HepG2 (cell line): ENCODE measurements around the gene MTMR6. TPM values are rescaled to one million over a fixed set of nuclear protein-coding genes. Genes with fewer than 3 reads are reported as not detected.

Experiments
- ATAC-seq: fragments of 200-7000 bp; cut with Tn5 transposase; 3 replicates; pipeline ENCODE4 v1.9.1; 2020; ENCODE audit warnings: mild to moderate bottlenecking, moderate library complexity
- BruUV-seq: library from RNA; stranded (reverse); fragments of 400-500 nt; replicated peaks from 2 replicates; lab custom pipeline; 2021; lab: Mats Ljungman, UMichigan
- CTCF ChIA-PET: fragments of 300-600 bp; formaldehyde crosslinking; extraction: SDS; loops from one replicate; lab custom pipeline; 2021; ENCODE audit warnings: low total read pairs, inconsistent platforms, low intra/inter-chr PET ratio; lab: Yijun Ruan, JAX
- POLR2A ChIA-PET: fragments of 350-600 bp; sonication (Branson Sonifier 250); formaldehyde crosslinking; loops from one replicate; lab custom pipeline; 2020; ENCODE audit warnings: antibody characterized with exemption, inconsistent platforms; lab: Yijun Ruan, JAX
- DNase-seq: peaks from one replicate; pipeline ENCODE4 v3.0.0-alpha.2; 2015; ENCODE audit warnings: low spot score
- FAIRE-seq: peaks from 3 replicates; lab custom pipeline; 2011; peaks lifted over from hg19 to GRCh38; lab: Jason Lieb, UNC
- H2AFZ ChIP-seq: one replicate; pipeline ENCODE4 v1.6.1; 2011; ENCODE audit warnings: low read length, inconsistent platforms
- H3K27ac ChIP-seq: fragments of 300-600 bp; 3 replicates; pipeline ENCODE4 v1.8.0; 2011; ENCODE audit warnings: mixed run types, mild to moderate bottlenecking, mixed read lengths, low read length, inconsistent platforms; ENCODE audit not compliant: insufficient read depth; ENCODE audit errors: extremely low read length
- H3K27me3 ChIP-seq, 2 experiments: fragments of 200-600 bp in 1 of 2; 2 replicates in 1 of 2; 3 replicates in 1 of 2; pipeline versions ENCODE4 v1.6.0 to v1.8.0; 2011; ENCODE audit warnings: low read length in 2 of 2, mild to moderate bottlenecking in 2 of 2, moderate library complexity in 2 of 2, inconsistent platforms in 1 of 2; ENCODE audit not compliant: insufficient read depth in 2 of 2, control insufficient read depth in 1 of 2
- H3K36me3 ChIP-seq, 2 experiments: fragments of 200-600 bp in 1 of 2; replicated peaks in 1 of 2; 2 replicates in 1 of 2; 3 replicates in 1 of 2; pipeline versions ENCODE4 v1.5.1 to v1.8.0; 2011; ENCODE audit warnings: low read length in 2 of 2, inconsistent platforms in 1 of 2; ENCODE audit not compliant: insufficient read depth in 2 of 2, control insufficient read depth in 1 of 2
- H3K4me1 ChIP-seq: 2 replicates; pipeline ENCODE4 v1.5.1; 2012; ENCODE audit warnings: low read length, inconsistent platforms; ENCODE audit not compliant: insufficient read depth
- H3K4me2 ChIP-seq: 2 replicates; pipeline ENCODE4 v1.6.0; 2011; ENCODE audit warnings: low read depth, low read length, inconsistent platforms
- H3K4me3 ChIP-seq, 3 experiments: fragments of 200-600 bp in 1 of 3; sonication (generic), shearing (Covaris generic) in 1 of 3; replicated peaks in 1 of 3; 2 replicates each; pipeline ENCODE4 v1.5.1; 2011 to 2016; ENCODE audit warnings: low read length in 3 of 3, inconsistent platforms in 2 of 3, low read depth in 2 of 3, mild to moderate bottlenecking in 2 of 3, control low read depth in 1 of 3, mixed read lengths in 1 of 3; ENCODE audit not compliant: insufficient read depth in 1 of 3
- H3K79me2 ChIP-seq: one replicate; pipeline ENCODE4 v1.6.1; 2011; ENCODE audit warnings: low read length, inconsistent platforms; ENCODE audit not compliant: insufficient read depth
- H3K9ac ChIP-seq: 2 replicates; pipeline ENCODE4 v1.6.0; 2011; ENCODE audit warnings: mild to moderate bottlenecking, low read depth, low read length, inconsistent platforms; ENCODE audit not compliant: insufficient read depth
- H3K9me3 ChIP-seq: 2 replicates; pipeline ENCODE4 v1.5.1; 2012; ENCODE audit warnings: mild to moderate bottlenecking, low read length
- H4K20me1 ChIP-seq: 2 replicates; pipeline ENCODE4 v1.6.0; 2011; ENCODE audit warnings: inconsistent platforms, mild to moderate bottlenecking, low read length, moderate library complexity; ENCODE audit not compliant: insufficient read depth
- ARID2 ChIP-seq: sonication (generic); formaldehyde crosslinking; IDR thresholded peaks from 2 replicates; pipeline ENCODE4 v1.8.1; 2022; ENCODE audit warnings: mild to moderate bottlenecking, missing genetic modification reagents, borderline replicate concordance
- FOXK1 ChIP-seq: sonication (generic); formaldehyde crosslinking; IDR thresholded peaks from 2 replicates; pipeline ENCODE4 v1.4.0; 2020; ENCODE audit warnings: low read depth, missing genetic modification reagents, borderline replicate concordance
- HMG20A ChIP-seq: IDR thresholded peaks from 2 replicates; pipeline ENCODE4 v1.6.1; 2016; ENCODE audit warnings: borderline replicate concordance
- HNRNPL ChIP-seq: fragments of 200-400 bp; formaldehyde crosslinking; IDR thresholded peaks from 2 replicates; pipeline ENCODE4 v1.6.1; 2017; ENCODE audit warnings: mild to moderate bottlenecking, low read depth, low read length
- PCBP2 ChIP-seq: fragments of 200-400 bp; formaldehyde crosslinking; optimal IDR thresholded peaks from 2 replicates; pipeline ENCODE3; 2018; ENCODE audit warnings: low read length, low read depth; ENCODE audit not compliant: poor library complexity, severe bottlenecking
- SMYD3 ChIP-seq: sonication (generic); formaldehyde crosslinking; IDR thresholded peaks from 2 replicates; pipeline ENCODE4 v1.8.1; 2023; ENCODE audit warnings: mild to moderate bottlenecking, missing genetic modification reagents
- SNAPC2 ChIP-seq: sonication (generic); formaldehyde crosslinking; IDR thresholded peaks from 2 replicates; pipeline ENCODE4 v1.8.1; 2022; ENCODE audit warnings: mild to moderate bottlenecking, missing genetic modification reagents
- ZNF260 ChIP-seq: sonication (generic); formaldehyde crosslinking; IDR thresholded peaks from 2 replicates; pipeline ENCODE4 v1.4.0; 2020; ENCODE audit warnings: missing genetic modification reagents, low read depth, mild to moderate bottlenecking, borderline replicate concordance
- ZNF547 ChIP-seq: sonication (generic); formaldehyde crosslinking; IDR thresholded peaks from 2 replicates; pipeline ENCODE4 v1.5.1; 2020; ENCODE audit warnings: mild to moderate bottlenecking, missing genetic modification reagents
- ZNF605 ChIP-seq: sonication (generic); formaldehyde crosslinking; IDR thresholded peaks from 2 replicates; pipeline ENCODE4 v1.8.0; 2022; ENCODE audit warnings: mild to moderate bottlenecking, missing genetic modification reagents
- ZNF670 ChIP-seq: sonication (generic); formaldehyde crosslinking; IDR thresholded peaks from 2 replicates; pipeline ENCODE4 v1.8.0; 2022; ENCODE audit warnings: mild to moderate bottlenecking, missing genetic modification reagents, borderline replicate concordance
- WGBS: methylation state at CpG from one replicate; pipeline ENCODE4 v1.1.6; 2017; ENCODE audit warnings: low lambda C conversion rate; 5-methylcytosine and 5-hydroxymethylcytosine counted together
- in situ Hi-C: cut with HindIII; loops from 2 replicates; pipeline ENCODE4 v1.10.0; 2017; ENCODE audit warnings: low pct_unique_long_range_greater_than_20kb; ENCODE audit not compliant: extremely low pct_ligation_motif_present
- intact Hi-C: fragments of 100-400 bp; cut with micrococcal nuclease; formaldehyde crosslinking; loops from one replicate; pipeline ENCODE4 v1.10.0; 2022; ENCODE audit not compliant: unreplicated experiment
- polyA plus RNA-seq, 8 experiments: library from polyadenylated mRNA; depleted of rRNA in 3 of 8; stranded (reverse) in 7 of 8; unstranded in 1 of 8; fragments of >200 nt; fragmentation: Illumina TruSeq in 4 of 8; extraction: Trizol in 4 of 8; gene quantifications; 2 replicates each; pipeline versions ENCODE4 v1.2.1 to v1.2.3, GENCODE V29; 2011 to 2016; ENCODE audit warnings: low read depth in 4 of 8, missing spikeins in 1 of 8, mixed read lengths in 1 of 8; ENCODE audit not compliant: insufficient read depth in 1 of 8
- total RNA-seq, 5 experiments: library from RNA; depleted of rRNA; stranded (reverse); fragments of >200 nt; fragmentation: Illumina TruSeq; extraction: Trizol; gene quantifications; 2 replicates each; pipeline ENCODE4 v1.2.3, GENCODE V29; 2016; ENCODE audit warnings: low read depth in 1 of 5
- TF ChIP-seq, protein P1 (sequence below): IDR thresholded peaks from 2 replicates; pipeline ENCODE4 v1.6.1; 2016; ENCODE audit warnings: low read depth
- TF ChIP-seq, protein P2 (sequence below): sonication (generic); formaldehyde crosslinking; conservative IDR thresholded peaks from 2 replicates; pipeline ENCODE4 v1.5.0; 2020; ENCODE audit warnings: missing genetic modification reagents

Gene MTMR6
- total and polyA plus RNA-seq, 2 of the 13 experiments (the other 11 are each of a cell fraction or from before 2014, with no cell fraction given) = 3.4 to 7.8 TPM

DNA sequence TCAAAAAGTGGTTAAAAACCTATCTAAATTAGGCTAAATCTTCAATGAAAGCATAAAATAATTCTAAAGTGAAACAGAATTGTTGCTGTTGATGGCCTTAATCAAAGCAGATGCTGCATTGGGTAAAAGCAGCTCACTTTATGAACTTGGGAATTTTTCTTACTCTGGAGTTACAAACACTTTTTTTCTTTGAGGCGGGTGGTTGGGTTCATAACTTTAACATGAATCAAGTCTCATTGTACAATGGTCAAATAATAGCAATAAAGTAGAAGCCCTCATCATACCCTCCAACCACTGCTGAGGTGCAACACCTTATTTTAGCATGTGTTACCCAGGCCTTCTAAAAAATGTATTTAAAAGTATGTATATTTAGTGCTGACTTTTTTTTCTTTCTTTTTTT, 43.3 kb upstream of the MTMR6 start:
- no peak for DNase-seq
- Histone ChIP-seq H3K4me3 (no peak overlapping the region), H3K79me2 (no peaks in the 10 kb centered on the region), H3K4me2 (no peak overlapping the region), H3K36me3 (peaks cover 8 to 72% of the 10 kb centered on the region in 2 experiments), H3K9me3 (no peaks in the 10 kb centered on the region), H2AFZ (no peak overlapping the region), H3K27me3 (no peaks in the 10 kb centered on the region), H3K9ac (no peak overlapping the region), H3K4me1 (no peaks in the 10 kb centered on the region), H3K27ac (no peak overlapping the region), H4K20me1 (no peaks in the 10 kb centered on the region)
- POLR2A ChIA-PET = no interaction called here
- 100% methylated on average over 1 of the region's 1 CpG for WGBS
- in situ Hi-C loops = no loop called here
- BruUV-seq = no TSS peak
- no peak for ATAC-seq
- TF ChIP-seq, protein P1, sequence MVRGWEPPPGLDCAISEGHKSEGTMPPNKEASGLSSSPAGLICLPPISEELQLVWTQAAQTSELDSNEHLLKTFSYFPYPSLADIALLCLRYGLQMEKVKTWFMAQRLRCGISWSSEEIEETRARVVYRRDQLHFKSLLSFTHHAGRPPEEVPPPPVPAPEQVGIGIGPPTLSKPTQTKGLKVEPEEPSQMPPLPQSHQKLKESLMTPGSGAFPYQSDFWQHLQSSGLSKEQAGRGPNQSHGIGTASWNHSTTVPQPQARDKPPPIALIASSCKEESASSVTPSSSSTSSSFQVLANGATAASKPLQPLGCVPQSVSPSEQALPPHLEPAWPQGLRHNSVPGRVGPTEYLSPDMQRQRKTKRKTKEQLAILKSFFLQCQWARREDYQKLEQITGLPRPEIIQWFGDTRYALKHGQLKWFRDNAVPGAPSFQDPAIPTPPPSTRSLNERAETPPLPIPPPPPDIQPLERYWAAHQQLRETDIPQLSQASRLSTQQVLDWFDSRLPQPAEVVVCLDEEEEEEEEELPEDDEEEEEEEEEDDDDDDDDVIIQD (CRISPR knock-in tag) = no peak
- TF ChIP-seq HMG20A (CRISPR knock-in tag) (no peak), HNRNPL (no peak), ZNF670 (CRISPR knock-in tag) (no peak), FOXK1 (CRISPR knock-in tag) (no peak), SNAPC2 (no peak), SMYD3 (CRISPR knock-in tag) (no peak), ARID2 (no peak), ZNF260 (CRISPR knock-in tag) (no peak), ZNF605 (CRISPR knock-in tag) (no peak), ZNF547 (no peak), PCBP2 (no peak)
- TF ChIP-seq, protein P2, sequence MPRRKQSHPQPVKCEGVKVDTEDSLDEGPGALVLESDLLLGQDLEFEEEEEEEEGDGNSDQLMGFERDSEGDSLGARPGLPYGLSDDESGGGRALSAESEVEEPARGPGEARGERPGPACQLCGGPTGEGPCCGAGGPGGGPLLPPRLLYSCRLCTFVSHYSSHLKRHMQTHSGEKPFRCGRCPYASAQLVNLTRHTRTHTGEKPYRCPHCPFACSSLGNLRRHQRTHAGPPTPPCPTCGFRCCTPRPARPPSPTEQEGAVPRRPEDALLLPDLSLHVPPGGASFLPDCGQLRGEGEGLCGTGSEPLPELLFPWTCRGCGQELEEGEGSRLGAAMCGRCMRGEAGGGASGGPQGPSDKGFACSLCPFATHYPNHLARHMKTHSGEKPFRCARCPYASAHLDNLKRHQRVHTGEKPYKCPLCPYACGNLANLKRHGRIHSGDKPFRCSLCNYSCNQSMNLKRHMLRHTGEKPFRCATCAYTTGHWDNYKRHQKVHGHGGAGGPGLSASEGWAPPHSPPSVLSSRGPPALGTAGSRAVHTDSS = no peak
- CTCF ChIA-PET = no interaction called here
- intact Hi-C loops = no loop called here
- FAIRE-seq = no peak
